HepG2 (cell line): Measurements from ENCODE around the gene ADGRB2. TPM values are rescaled to one million over a fixed set of nuclear protein-coding genes. Genes with fewer than 3 reads are reported as not detected.

Source experiments
- ESRRA ChIP-seq: sonication (generic); formaldehyde crosslinking; IDR thresholded peaks from 2 replicates; pipeline ENCODE4 v1.5.1; 2020; ENCODE audit warnings: mild to moderate bottlenecking, low read depth, missing genetic modification reagents
- HOXA5 ChIP-seq: sonication (generic); formaldehyde crosslinking; IDR thresholded peaks from 2 replicates; pipeline ENCODE4 v1.4.0; 2020; ENCODE audit warnings: missing genetic modification reagents
- JUND ChIP-seq: sonication (generic); formaldehyde crosslinking; IDR thresholded peaks from 2 replicates; pipeline ENCODE4 v1.8.0; 2022; ENCODE audit warnings: mild to moderate bottlenecking, missing genetic modification reagents
- KMT2B ChIP-seq: IDR thresholded peaks from 2 replicates; pipeline ENCODE4 v1.6.1; 2016; ENCODE audit warnings: missing genetic modification reagents, missing compliant biosample characterization
- NR1H2 ChIP-seq: sonication (generic); formaldehyde crosslinking; IDR thresholded peaks from 2 replicates; pipeline ENCODE4 v1.8.1; 2022; ENCODE audit warnings: low read depth, missing genetic modification reagents, borderline replicate concordance
- SOX5 ChIP-seq: IDR thresholded peaks from 2 replicates; pipeline ENCODE4 v1.6.1; 2016; ENCODE audit warnings: borderline replicate concordance
- TARDBP ChIP-seq: sonication (generic); formaldehyde crosslinking; IDR thresholded peaks from 2 replicates; pipeline ENCODE4 v1.8.0; 2022; ENCODE audit warnings: mild to moderate bottlenecking, missing genetic modification reagents
- ZNF121 ChIP-seq: sonication (generic); formaldehyde crosslinking; IDR thresholded peaks from 2 replicates; pipeline ENCODE4 v1.5.0; 2020; ENCODE audit warnings: mild to moderate bottlenecking, missing genetic modification reagents
- ZNF124 ChIP-seq: sonication (generic); formaldehyde crosslinking; IDR thresholded peaks from 2 replicates; pipeline ENCODE4 v1.4.0; 2020; ENCODE audit warnings: missing genetic modification reagents
- ZNF225 ChIP-seq: sonication (generic); formaldehyde crosslinking; IDR thresholded peaks from 2 replicates; pipeline ENCODE4 v1.4.0; 2020; ENCODE audit warnings: mild to moderate bottlenecking, missing genetic modification reagents
- ZNF749 ChIP-seq: sonication (generic); formaldehyde crosslinking; IDR thresholded peaks from 2 replicates; pipeline ENCODE4 v1.8.0; 2022; ENCODE audit warnings: mild to moderate bottlenecking, missing genetic modification reagents, moderate library complexity, borderline replicate concordance
- ZNF878 ChIP-seq: sonication (generic); formaldehyde crosslinking; IDR thresholded peaks from 2 replicates; pipeline ENCODE4 v1.8.1; 2023; ENCODE audit warnings: mild to moderate bottlenecking, missing genetic modification reagents, moderate library complexity
- polyA plus RNA-seq, 8 experiments: library from polyadenylated mRNA; depleted of rRNA in 3 of 8; stranded (reverse) in 7 of 8; unstranded in 1 of 8; fragments of >200 nt; fragmentation: Illumina TruSeq in 4 of 8; extraction: Trizol in 4 of 8; gene quantifications; 2 replicates each; pipeline versions ENCODE4 v1.2.1 to v1.2.3, GENCODE V29; 2011 to 2016; ENCODE audit warnings: low read depth in 4 of 8, missing spikeins in 1 of 8, mixed read lengths in 1 of 8; ENCODE audit not compliant: insufficient read depth in 1 of 8
- total RNA-seq, 5 experiments: library from RNA; depleted of rRNA; stranded (reverse); fragments of >200 nt; fragmentation: Illumina TruSeq; extraction: Trizol; gene quantifications; 2 replicates each; pipeline ENCODE4 v1.2.3, GENCODE V29; 2016; ENCODE audit warnings: low read depth in 1 of 5
- TF ChIP-seq, protein P1 (sequence below), 2 experiments: sonication (generic) in 1 of 2; formaldehyde crosslinking in 1 of 2; IDR thresholded peaks; 2 replicates each; pipeline versions ENCODE4 v1.6.1 to v1.9.0; 2014 to 2022; ENCODE audit warnings: antibody characterized with exemption in 1 of 2, borderline replicate concordance in 1 of 2, inconsistent platforms in 1 of 2, low read depth in 1 of 2, missing genetic modification reagents in 1 of 2
- TF ChIP-seq, protein P2 (sequence below): IDR thresholded peaks from 2 replicates; pipeline ENCODE4 v1.6.1; 2016; ENCODE audit warnings: low read depth, borderline replicate concordance
- TF ChIP-seq, protein P3 (sequence below): sonication (generic); formaldehyde crosslinking; IDR thresholded peaks from 2 replicates; pipeline ENCODE4 v1.8.1; 2022; ENCODE audit warnings: low read depth, mild to moderate bottlenecking, missing genetic modification reagents
- TF ChIP-seq, protein P4 (sequence below): IDR thresholded peaks from 2 replicates; pipeline ENCODE4 v1.6.1; 2016; ENCODE audit warnings: missing genetic modification reagents, missing compliant biosample characterization
- TF ChIP-seq, protein P5 (sequence below): sonication (generic); formaldehyde crosslinking; IDR thresholded peaks from 2 replicates; pipeline ENCODE4 v1.4.0; 2020; ENCODE audit warnings: missing genetic modification reagents, borderline replicate concordance

ADGRB2 gene
- total and polyA plus RNA-seq, 2 of the 13 experiments (the other 11 are each of a cell fraction or from before 2014, with no cell fraction given), result 0.03 to 0.09 TPM

DNA sequence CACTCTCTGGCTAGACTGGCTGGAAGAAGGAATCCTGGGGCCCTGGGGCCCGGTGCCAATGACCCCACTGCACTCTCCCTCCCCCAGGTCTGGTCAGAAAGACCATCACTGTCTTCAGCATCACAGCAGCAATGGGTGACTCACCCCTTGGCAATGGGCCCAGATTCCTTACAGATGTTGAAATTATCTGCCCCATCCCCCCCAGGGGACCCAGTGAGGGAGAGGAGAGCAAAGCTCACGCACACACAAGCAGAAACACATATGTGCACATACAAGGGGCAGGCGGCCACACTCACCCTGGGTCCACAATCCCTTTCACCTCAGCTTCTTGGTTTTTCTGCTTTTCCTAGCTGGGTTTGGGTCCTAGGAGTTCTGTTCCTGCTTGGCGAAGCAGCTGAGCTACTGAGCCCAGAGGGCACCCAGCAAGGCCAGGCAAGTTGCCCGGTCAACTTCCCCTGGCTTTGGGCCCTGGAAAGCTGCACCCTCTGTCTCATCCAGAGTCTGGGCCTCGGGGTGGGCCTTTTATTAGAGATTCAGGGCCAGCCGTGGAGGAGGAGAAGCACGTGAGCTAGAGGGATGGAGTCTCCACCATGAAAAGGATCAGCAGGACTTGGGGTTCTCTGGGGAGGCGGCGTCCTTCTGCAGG lies 62.9 kb downstream of the ADGRB2 start (continued):
- TF ChIP-seq, protein P1, sequence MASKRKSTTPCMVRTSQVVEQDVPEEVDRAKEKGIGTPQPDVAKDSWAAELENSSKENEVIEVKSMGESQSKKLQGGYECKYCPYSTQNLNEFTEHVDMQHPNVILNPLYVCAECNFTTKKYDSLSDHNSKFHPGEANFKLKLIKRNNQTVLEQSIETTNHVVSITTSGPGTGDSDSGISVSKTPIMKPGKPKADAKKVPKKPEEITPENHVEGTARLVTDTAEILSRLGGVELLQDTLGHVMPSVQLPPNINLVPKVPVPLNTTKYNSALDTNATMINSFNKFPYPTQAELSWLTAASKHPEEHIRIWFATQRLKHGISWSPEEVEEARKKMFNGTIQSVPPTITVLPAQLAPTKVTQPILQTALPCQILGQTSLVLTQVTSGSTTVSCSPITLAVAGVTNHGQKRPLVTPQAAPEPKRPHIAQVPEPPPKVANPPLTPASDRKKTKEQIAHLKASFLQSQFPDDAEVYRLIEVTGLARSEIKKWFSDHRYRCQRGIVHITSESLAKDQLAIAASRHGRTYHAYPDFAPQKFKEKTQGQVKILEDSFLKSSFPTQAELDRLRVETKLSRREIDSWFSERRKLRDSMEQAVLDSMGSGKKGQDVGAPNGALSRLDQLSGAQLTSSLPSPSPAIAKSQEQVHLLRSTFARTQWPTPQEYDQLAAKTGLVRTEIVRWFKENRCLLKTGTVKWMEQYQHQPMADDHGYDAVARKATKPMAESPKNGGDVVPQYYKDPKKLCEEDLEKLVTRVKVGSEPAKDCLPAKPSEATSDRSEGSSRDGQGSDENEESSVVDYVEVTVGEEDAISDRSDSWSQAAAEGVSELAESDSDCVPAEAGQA (IDR thresholded peaks at IDR 0.05; ENCODE audit: low read depth), result no peak
- TF ChIP-seq, protein P1 (CRISPR knock-in tag; IDR thresholded peaks at IDR 0.05; ENCODE audit: borderline replicate concordance), result no peak
- TF ChIP-seq ZNF121 (CRISPR knock-in tag) (peak; percentile 66), ESRRA (0 out of 2 replicates have a peak, but pooled peaks have one; percentile 61), ZNF225 (CRISPR knock-in tag) (no peak), TARDBP (CRISPR knock-in tag) (peak; percentile 84), HOXA5 (CRISPR knock-in tag) (no peak), ZNF878 (CRISPR knock-in tag) (no peak), ZNF124 (CRISPR knock-in tag) (no peak), SOX5 (peak; percentile 80; the same call in 1 of the 2 replicates), JUND (CRISPR knock-in tag) (peak; percentile 100), ZNF749 (no peak), KMT2B (CRISPR knock-in tag) (no peak), NR1H2 (CRISPR knock-in tag) (no peak)
- TF ChIP-seq, protein P2, sequence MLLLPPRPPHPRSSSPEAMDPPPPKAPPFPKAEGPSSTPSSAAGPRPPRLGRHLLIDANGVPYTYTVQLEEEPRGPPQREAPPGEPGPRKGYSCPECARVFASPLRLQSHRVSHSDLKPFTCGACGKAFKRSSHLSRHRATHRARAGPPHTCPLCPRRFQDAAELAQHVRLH, result peak; percentile 68; the same call in 1 of the 2 replicates
- TF ChIP-seq, protein P3, sequence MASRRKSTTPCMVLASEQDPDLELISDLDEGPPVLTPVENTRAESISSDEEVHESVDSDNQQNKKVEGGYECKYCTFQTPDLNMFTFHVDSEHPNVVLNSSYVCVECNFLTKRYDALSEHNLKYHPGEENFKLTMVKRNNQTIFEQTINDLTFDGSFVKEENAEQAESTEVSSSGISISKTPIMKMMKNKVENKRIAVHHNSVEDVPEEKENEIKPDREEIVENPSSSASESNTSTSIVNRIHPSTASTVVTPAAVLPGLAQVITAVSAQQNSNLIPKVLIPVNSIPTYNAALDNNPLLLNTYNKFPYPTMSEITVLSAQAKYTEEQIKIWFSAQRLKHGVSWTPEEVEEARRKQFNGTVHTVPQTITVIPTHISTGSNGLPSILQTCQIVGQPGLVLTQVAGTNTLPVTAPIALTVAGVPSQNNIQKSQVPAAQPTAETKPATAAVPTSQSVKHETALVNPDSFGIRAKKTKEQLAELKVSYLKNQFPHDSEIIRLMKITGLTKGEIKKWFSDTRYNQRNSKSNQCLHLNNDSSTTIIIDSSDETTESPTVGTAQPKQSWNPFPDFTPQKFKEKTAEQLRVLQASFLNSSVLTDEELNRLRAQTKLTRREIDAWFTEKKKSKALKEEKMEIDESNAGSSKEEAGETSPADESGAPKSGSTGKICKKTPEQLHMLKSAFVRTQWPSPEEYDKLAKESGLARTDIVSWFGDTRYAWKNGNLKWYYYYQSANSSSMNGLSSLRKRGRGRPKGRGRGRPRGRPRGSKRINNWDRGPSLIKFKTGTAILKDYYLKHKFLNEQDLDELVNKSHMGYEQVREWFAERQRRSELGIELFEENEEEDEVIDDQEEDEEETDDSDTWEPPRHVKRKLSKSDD (CRISPR knock-in tag), result 0 out of 2 replicates have a peak, but pooled peaks have one; percentile 26
- TF ChIP-seq, protein P4, sequence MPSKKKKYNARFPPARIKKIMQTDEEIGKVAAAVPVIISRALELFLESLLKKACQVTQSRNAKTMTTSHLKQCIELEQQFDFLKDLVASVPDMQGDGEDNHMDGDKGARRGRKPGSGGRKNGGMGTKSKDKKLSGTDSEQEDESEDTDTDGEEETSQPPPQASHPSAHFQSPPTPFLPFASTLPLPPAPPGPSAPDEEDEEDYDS (CRISPR knock-in tag), result no peak
- TF ChIP-seq, protein P5, sequence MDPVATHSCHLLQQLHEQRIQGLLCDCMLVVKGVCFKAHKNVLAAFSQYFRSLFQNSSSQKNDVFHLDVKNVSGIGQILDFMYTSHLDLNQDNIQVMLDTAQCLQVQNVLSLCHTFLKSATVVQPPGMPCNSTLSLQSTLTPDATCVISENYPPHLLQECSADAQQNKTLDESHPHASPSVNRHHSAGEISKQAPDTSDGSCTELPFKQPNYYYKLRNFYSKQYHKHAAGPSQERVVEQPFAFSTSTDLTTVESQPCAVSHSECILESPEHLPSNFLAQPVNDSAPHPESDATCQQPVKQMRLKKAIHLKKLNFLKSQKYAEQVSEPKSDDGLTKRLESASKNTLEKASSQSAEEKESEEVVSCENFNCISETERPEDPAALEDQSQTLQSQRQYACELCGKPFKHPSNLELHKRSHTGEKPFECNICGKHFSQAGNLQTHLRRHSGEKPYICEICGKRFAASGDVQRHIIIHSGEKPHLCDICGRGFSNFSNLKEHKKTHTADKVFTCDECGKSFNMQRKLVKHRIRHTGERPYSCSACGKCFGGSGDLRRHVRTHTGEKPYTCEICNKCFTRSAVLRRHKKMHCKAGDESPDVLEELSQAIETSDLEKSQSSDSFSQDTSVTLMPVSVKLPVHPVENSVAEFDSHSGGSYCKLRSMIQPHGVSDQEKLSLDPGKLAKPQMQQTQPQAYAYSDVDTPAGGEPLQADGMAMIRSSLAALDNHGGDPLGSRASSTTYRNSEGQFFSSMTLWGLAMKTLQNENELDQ (CRISPR knock-in tag), result no peak
